KMS-11 (cell line): ENCODE data around the gene SLC39A3.

Experiments
- H2AFZ ChIP-seq: fragments of 200-600 bp; sonication (generic); 2 replicates; pipeline ENCODE4 v1.6.1; 2016; ENCODE audit warnings: antibody characterized with exemption, mixed run types, low read depth
- H3K27ac ChIP-seq: fragments of 200-600 bp; sonication (generic); 2 replicates; pipeline ENCODE4 v1.6.1; 2016; ENCODE audit warnings: mild to moderate bottlenecking, mixed run types
- H3K27me3 ChIP-seq: fragments of 200-600 bp; sonication (generic); 2 replicates; pipeline ENCODE4 v1.6.1; 2017; ENCODE audit warnings: mild to moderate bottlenecking, low read depth, mixed run types, moderate library complexity; ENCODE audit not compliant: insufficient read depth
- H3K36me3 ChIP-seq: fragments of 200-600 bp; sonication (generic); 2 replicates; pipeline ENCODE4 v1.6.1; 2017; ENCODE audit warnings: mild to moderate bottlenecking, mixed run types; ENCODE audit not compliant: insufficient read depth
- H3K4me1 ChIP-seq: fragments of 200-600 bp; sonication (generic); 2 replicates; pipeline ENCODE4 v1.6.1; 2016; ENCODE audit warnings: mild to moderate bottlenecking, low read depth, mixed run types; ENCODE audit not compliant: poor library complexity, severe bottlenecking
- H3K4me2 ChIP-seq: fragments of 200-600 bp; sonication (generic); 2 replicates; pipeline ENCODE4 v1.7.0; 2016; ENCODE audit warnings: mild to moderate bottlenecking, mixed run types
- H3K4me3 ChIP-seq: fragments of 200-600 bp; sonication (generic); IDR thresholded peaks from 2 replicates; pipeline ENCODE4 v1.6.1; 2017; ENCODE audit warnings: low read depth, low read length, mixed read lengths; ENCODE audit not compliant: insufficient read depth
- H3K79me2 ChIP-seq: fragments of 200-600 bp; sonication (generic); 2 replicates; pipeline ENCODE4 v1.6.1; 2016; ENCODE audit warnings: low read depth, mixed run types; ENCODE audit not compliant: insufficient read depth
- H3K9ac ChIP-seq: fragments of 200-600 bp; sonication (generic); 2 replicates; pipeline ENCODE4 v1.6.1; 2016; ENCODE audit warnings: mild to moderate bottlenecking, mixed run types
- H4K20me1 ChIP-seq: fragments of 200-600 bp; sonication (generic); 2 replicates; pipeline ENCODE4 v1.6.1; 2016; ENCODE audit warnings: mild to moderate bottlenecking, mixed run types; ENCODE audit not compliant: insufficient read depth
- CTCF ChIP-seq: fragments of 200-600 bp; sonication (generic); conservative IDR thresholded peaks from 2 replicates; pipeline ENCODE4 v1.6.1; 2017; ENCODE audit warnings: low read depth, mild to moderate bottlenecking, antibody characterized with exemption, low read length, moderate library complexity, mixed read lengths

SLC39A3 gene

GRCh38 chr19:2732157-2732725 lies 7.6 kb downstream of the SLC39A3 start:
- H3K4me1 ChIP-seq: no peaks in the 10 kb centered on the region
- H3K36me3 ChIP-seq: no peaks in the 10 kb centered on the region; the same call in 1 of the 2 replicates
- H3K4me3 ChIP-seq: no peak overlapping the region

GRCh38 chr19:2731181-2731995 lies 8.4 kb downstream of the SLC39A3 start:
- Histone ChIP-seq H3K27ac (no peak overlapping the region), H3K36me3 (no peaks in the 10 kb centered on the region), H3K4me3 (no peak overlapping the region), H3K4me2 (no peak overlapping the region), H2AFZ (no peak overlapping the region), H3K79me2 (no peaks in the 10 kb centered on the region), H3K9ac (no peak overlapping the region), H3K4me1 (no peaks in the 10 kb centered on the region), H3K27me3 (no peaks in the 10 kb centered on the region; the same call in 1 of the 2 replicates), H4K20me1 (no peaks in the 10 kb centered on the region)
- no peak for TF ChIP-seq CTCF

More at GRCh38 chr19:2732157-2732725, 7.6 kb downstream of the SLC39A3 start:
- Histone ChIP-seq H3K79me2 (no peaks in the 10 kb centered on the region), H3K27me3 (no peaks in the 10 kb centered on the region), H3K9ac (no peak overlapping the region), H3K27ac (no peak overlapping the region), H3K4me2 (no peak overlapping the region), H4K20me1 (no peaks in the 10 kb centered on the region), H2AFZ (no peak overlapping the region)
- TF ChIP-seq CTCF: no peak

GRCh38 chr19:2729943-2730818 lies 9.6 kb downstream of the SLC39A3 start:
- H3K4me2 ChIP-seq: no peak overlapping the region
- no peaks in the 10 kb centered on the region for H4K20me1 ChIP-seq
- H3K9ac ChIP-seq: no peak overlapping the region
- H3K4me1 ChIP-seq: no peaks in the 10 kb centered on the region
- no peak overlapping the region for H3K4me3 ChIP-seq
- no peaks in the 10 kb centered on the region for H3K79me2 ChIP-seq
- no peaks in the 10 kb centered on the region for H3K36me3 ChIP-seq
- peaks cover 5% of the 10 kb centered on the region; the same call in 1 of the 2 replicates for H3K27me3 ChIP-seq
- no peak overlapping the region for H2AFZ ChIP-seq
- no peak for TF ChIP-seq CTCF
- no peak overlapping the region for H3K27ac ChIP-seq

GRCh38 chr19:2728783-2729387 lies 10.9 kb downstream of the SLC39A3 start:
- Histone ChIP-seq H3K36me3 (no peaks in the 10 kb centered on the region), H4K20me1 (no peaks in the 10 kb centered on the region), H3K27ac (no peak overlapping the region), H3K4me2 (no peak overlapping the region), H3K4me1 (no peaks in the 10 kb centered on the region), H3K79me2 (no peaks in the 10 kb centered on the region), H3K27me3 (peaks cover 10% of the 10 kb centered on the region; the same call in 1 of the 2 replicates), H3K4me3 (no peak overlapping the region), H3K9ac (no peak overlapping the region), H2AFZ (no peak overlapping the region)
- no peak for TF ChIP-seq CTCF
